ENCODE results near the gene SLC39A13.

The SLC39A13 gene

DNA sequence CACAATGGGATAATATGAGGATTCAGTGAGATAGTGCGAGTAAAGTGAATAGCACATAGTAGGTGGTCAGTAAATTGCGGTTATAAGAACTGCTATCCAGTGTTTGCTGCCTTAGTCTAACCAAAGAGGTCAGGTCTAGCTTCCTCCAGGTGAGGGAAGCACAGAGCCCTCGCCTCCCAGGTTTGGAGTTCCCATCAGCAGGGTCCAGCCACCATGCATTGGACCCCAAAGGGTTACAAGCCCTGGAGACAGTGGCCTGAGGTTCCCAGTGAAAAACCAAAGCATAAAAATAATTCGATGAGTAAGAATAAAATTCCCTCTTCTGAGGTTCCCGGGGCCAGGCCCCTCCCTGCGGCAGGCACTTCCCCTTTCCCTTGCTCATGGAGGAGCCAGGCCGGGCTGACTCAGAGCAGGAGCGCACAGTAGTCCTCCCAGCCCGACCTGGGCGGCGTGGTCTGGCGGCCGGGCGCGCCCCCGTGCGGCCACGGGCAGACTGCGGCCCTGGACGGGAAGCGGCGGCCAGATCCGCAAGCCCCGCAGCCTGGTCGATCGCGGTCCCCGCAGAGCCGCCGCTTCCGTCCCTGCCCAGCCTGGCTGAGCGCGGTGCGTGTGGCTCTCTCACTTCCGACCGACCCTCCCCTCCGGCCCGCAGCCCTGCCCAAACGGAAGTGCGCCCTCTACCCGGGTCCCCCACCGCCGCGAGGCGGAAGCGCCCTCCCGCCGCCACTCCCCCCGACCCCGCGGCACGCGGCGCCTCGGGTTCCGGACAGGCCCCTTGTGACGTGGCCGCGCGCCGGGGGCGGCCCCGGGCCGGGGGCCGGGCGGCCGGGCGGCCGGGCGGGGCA lies at the start of gene SLC39A13:
Gene SLC39A13 (plus strand): TSS at position 845 of the 845 bp plus-strand sequence. CDS start 1,505 bp downstream, outside the sequence.
- peak; percentile 85 for DNase-seq (ENCODE audit: low read depth)

GRCh38 chr11:47358731-47359051 lies 49.7 kb upstream of the SLC39A13 start:
- no peak for DNase-seq (ENCODE audit: low read depth)

DNA sequence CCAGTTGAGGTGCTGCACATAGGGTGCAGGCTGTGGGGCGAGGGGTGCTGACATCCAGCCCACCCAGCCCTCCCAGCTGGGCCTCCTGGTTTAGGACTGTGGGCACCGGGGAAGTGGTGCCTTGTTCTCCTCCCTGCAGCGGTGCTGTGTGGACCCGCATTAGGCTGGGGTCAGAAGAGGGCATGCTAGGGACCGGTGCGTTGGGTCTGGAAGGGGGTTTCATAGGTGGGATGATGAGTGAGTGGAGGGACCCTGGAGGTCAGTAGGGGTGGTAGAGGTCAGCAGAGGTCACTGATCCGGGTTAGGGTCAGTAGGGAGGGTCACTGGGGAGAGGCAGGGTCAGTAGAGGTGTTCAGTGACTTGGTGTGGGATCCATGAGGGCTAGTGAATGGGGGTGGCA lies 49.2 kb upstream of the SLC39A13 start:
- no peak for DNase-seq (ENCODE audit: low read depth)

GRCh38 chr11:47359586-47359985 lies 48.8 kb upstream of the SLC39A13 start:
- no peak for DNase-seq (ENCODE audit: low read depth)

DNA sequence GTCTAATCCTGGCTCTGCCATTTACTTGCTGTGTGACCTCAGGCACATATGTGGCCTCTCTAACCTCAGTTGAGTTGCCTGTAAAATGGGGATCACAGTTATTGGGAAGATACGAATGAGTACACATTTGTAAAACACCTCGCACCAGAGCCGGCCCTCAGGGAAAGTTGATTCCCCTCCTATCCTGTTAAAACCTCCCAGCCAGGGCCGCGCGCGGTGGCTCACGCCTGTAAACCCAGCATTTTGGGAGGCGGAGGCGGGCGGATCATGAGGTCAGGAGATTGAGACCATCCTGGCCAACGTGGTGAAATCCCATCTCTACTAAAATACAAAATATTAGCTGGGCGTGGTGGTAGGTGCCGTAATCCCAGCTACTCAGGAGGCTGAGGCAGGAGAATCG lies 48.0 kb upstream of the SLC39A13 start:
- DNase-seq (ENCODE audit: low read depth) = no peak

DNA sequence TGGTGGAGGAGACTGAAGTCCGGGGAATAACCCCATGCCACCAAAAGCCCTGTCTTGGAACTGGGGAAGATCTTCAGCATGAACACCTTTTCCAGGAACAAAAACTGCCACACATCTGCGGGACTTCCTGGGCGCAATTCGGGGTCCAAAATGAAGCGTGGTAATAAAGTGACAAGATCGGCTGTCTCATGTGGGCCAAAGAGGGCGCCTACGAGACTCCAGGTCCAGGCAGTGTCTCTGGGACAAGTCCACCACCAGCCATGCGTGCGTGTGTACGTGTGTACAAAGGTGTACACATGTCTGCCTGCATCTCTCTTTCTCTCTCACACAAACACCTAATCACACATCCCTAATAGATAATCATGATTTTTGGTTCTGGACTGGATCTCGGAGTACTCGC lies 47.0 kb upstream of the SLC39A13 start:
- DNase-seq (ENCODE audit: low read depth) = no peak

DNA sequence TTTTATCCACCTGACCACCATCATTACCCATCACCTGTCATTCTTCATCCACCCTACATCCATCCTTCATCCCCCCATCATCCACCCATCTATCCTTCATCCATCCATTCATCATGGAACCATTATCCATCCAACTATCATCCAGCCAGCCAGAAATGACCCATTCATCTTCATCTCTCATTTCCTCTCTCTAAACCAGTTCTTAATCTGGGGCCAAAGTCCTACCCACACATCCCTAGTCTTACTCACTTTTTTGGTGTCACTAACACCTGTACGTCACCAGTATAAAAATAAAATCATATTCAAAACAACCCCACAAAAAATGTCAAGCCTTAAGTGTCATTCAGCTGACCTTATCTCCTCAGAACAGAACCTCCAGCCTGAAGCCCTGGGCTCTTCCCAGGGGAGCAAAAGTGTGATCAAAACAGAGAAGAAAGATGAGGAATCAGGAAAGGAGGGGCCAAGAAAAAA lies 42.3 kb upstream of the SLC39A13 start:
- DNase-seq (ENCODE audit: low read depth) = no peak

DNA sequence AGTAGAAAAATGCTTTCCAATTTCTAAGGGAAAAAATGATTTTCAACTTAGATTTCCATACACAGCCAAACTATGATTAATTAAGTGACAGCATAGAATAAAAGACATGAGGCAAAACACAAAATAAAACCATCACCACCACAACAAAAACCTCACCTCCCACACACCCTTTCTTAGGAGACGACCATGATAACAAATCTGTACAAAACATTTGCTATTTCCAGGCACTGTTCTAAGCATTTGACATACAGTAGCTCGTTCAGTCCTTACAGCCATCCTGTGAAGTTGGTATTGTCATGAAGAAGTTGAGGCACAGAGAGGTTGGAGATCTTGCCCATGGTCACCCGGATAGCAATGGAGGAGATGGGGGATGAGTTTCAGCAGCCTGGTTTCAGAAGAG lies 38.7 kb upstream of the SLC39A13 start:
- no peak for DNase-seq (ENCODE audit: low read depth)

DNA sequence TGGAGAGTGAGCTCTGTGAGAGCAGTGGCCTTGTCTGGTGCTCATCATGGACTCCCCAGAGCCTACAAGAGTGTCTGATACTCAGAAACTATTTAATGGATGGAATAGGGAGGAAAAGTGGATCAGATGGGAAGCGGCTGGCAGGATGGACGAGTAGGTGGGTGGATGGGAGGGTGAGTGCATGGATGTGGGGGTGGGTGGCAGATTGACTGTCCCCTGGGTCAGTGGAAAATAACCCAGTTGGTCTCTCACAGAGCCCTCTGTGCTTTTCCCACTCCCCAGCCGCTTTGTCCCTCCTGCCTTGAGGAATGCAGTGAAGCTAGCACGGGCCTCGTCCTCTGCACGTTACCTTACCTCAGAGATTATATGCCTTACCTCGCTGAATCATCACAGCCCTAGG lies 36.0 kb upstream of the SLC39A13 start:
- DNase-seq (ENCODE audit: low read depth) = no peak

- DNase-seq (ENCODE audit: low read depth) = peak; percentile 63
Measured at GRCh38 chr11:47373876-47374719, 34.3 kb upstream of the SLC39A13 start.

GRCh38 chr11:47374720-47375019 lies 33.7 kb upstream of the SLC39A13 start:
- no peak for DNase-seq (ENCODE audit: low read depth)

DNA sequence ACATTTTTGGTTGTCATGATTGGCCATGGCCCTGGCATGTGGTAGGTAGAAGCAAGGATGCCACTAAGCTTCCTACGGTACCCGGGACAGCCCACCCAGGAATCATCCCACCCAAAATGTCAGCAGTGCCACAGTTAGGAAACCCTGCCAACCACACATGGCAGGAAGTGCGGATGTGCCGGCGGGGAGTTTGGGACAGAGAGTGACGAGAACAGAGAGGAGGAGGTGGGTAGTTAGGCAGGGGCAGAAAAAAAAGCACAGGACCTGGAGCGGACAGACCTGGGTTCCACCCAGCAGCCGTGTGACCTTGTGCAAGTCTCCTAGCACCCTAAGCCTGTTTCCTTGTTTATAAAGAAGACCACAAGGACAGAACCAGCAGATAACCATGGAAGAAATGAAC lies 33.4 kb upstream of the SLC39A13 start:
- no peak for DNase-seq (ENCODE audit: low read depth)

- no peak for DNase-seq (ENCODE audit: low read depth)
Measured at GRCh38 chr11:47375546-47376085, 32.8 kb upstream of the SLC39A13 start.

DNA sequence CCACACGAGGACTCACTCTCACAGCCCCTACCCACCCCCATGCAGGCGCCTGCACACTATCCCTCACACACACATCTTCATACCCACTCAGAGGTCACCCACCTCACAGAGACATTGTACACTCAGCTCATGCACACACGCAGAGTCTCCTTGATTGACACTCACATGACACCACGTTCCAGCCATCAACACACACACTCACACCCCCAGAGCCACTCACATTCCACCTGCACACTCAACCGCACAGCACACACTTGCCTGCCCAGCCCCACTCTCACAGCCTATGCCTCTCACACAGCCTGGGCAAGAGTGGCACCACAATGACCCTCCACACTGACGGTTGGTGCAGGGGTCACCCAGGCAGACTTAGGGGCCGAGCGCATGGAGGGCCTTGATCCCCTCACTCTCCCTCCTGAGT lies 32.3 kb upstream of the SLC39A13 start:
- no peak for DNase-seq (ENCODE audit: low read depth)

GRCh38 chr11:47376525-47377371 lies 31.6 kb upstream of the SLC39A13 start:
- DNase-seq (ENCODE audit: low read depth) = no peak

- no peak for DNase-seq (ENCODE audit: low read depth)
Measured at GRCh38 chr11:47377571-47378009, 30.8 kb upstream of the SLC39A13 start.

- no peak for DNase-seq (ENCODE audit: low read depth)
Measured at GRCh38 chr11:47378010-47378835, 30.2 kb upstream of the SLC39A13 start, which contains the start of gene SPI1. Gene SPI1 (minus strand): TSS chr11:47378547. CDS start chr11:47378353, 194 bp downstream.

- no peak for DNase-seq (ENCODE audit: low read depth)
Measured at GRCh38 chr11:47378836-47379170, 29.6 kb upstream of the SLC39A13 start.

- no peak for DNase-seq (ENCODE audit: low read depth)
Measured at GRCh38 chr11:47379317-47379716, 29.1 kb upstream of the SLC39A13 start.

DNA sequence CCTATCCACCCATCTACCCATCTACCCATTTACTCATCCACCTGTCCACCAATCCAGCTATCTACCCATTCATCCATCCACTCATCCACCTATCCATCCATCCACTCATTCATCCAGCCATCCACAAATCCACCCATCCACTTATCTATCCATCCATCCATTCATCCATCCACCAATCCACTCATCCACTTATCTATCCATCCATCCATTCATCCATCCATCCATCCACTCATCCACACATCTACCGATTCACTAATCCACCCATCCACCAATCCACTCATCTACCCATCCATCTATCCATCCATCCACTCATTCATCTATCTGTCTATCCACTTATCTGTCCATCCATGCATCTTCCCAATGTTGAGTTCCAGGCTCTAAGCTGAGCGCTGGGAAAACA lies 28.3 kb upstream of the SLC39A13 start:
- DNase-seq (ENCODE audit: low read depth) = no peak

- DNase-seq (ENCODE audit: low read depth) = no peak
Measured at GRCh38 chr11:47383071-47383470, 25.3 kb upstream of the SLC39A13 start.

Measured in T-helper 22 cell (primary cell).